DMS53 treated with DMSO at 0.1 percent for 48 hours (cell line): ENCODE measurements around the gene GNL1.
A peak's percentile ranks its signal among the peaks of the same experiment; 100 is the strongest.

Experiments
- DNase-seq: peaks from one replicate; lab custom pipeline; 2025; ENCODE audit not compliant: unreplicated experiment; lab: John Stamatoyannopoulos, UW

Gene GNL1, protein sequence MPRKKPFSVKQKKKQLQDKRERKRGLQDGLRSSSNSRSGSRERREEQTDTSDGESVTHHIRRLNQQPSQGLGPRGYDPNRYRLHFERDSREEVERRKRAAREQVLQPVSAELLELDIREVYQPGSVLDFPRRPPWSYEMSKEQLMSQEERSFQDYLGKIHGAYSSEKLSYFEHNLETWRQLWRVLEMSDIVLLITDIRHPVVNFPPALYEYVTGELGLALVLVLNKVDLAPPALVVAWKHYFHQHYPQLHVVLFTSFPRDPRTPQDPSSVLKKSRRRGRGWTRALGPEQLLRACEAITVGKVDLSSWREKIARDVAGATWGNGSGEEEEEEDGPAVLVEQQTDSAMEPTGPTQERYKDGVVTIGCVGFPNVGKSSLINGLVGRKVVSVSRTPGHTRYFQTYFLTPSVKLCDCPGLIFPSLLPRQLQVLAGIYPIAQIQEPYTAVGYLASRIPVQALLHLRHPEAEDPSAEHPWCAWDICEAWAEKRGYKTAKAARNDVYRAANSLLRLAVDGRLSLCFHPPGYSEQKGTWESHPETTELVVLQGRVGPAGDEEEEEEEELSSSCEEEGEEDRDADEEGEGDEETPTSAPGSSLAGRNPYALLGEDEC

DNA sequence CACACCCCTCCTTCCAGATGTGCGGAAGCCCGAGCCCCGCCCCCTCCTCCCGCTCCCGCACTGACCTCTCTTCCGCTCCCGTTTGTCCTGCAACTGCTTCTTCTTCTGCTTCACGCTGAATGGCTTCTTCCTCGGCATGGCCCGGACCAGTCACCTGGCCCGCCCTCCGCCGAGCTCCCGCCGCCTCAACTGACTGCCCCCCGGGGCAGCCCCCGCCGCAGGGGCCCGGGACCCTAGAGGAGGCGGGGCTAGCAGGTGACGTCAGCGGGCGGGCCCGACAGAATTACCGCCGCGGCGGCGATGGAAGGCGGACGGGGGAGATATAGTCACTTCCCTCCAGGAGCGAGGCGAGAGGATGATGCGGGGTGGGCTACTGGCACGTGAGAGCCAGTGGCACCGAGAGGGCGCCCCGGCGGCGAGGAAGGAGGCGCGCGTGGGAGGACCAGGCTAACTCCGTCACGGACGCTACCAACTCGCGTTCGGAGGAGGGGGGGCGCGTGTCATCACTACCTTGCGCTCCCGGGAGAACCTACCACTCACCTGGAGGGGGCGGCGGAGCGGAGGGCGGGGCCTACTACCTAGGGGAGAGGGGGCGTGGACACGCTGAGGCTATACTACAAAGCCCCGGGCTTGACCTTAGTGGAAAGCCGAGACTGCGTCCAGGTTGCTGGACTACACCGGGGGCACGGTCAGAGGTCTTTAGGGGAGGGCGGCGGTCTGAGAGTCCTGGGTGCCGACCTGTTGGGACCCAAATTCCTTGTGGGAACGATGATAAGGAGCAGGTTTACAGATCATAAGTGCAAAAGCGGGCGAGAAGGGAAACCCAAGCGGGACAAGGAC is at the start of gene GNL1:
TSS of gene GNL1 (minus strand) at position 424 of the 840 bp plus-strand sequence. CDS start at position 138, 286 bp downstream.
- DNase-seq: peak; percentile 91

DNA sequence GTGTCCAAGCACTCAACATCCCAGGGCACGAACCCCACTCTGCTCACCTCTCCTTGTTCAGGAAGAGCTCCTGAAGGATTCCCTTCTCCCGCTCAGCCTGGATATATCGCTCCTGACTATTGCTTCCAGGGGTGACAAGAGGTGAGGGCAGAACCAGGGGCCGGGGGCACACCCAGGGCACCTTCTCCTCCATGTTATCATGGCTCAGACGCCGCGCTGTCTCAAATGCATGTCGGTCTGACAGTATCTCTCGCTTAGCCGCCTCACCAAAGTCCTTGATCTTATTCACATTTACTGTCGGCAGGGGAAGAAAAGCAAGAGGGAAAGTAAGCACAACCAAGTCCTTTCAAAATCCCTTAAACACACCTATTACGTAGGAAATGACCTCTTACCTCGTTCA is 47.7 kb upstream of the GNL1 start:
- no peak for DNase-seq

DNA sequence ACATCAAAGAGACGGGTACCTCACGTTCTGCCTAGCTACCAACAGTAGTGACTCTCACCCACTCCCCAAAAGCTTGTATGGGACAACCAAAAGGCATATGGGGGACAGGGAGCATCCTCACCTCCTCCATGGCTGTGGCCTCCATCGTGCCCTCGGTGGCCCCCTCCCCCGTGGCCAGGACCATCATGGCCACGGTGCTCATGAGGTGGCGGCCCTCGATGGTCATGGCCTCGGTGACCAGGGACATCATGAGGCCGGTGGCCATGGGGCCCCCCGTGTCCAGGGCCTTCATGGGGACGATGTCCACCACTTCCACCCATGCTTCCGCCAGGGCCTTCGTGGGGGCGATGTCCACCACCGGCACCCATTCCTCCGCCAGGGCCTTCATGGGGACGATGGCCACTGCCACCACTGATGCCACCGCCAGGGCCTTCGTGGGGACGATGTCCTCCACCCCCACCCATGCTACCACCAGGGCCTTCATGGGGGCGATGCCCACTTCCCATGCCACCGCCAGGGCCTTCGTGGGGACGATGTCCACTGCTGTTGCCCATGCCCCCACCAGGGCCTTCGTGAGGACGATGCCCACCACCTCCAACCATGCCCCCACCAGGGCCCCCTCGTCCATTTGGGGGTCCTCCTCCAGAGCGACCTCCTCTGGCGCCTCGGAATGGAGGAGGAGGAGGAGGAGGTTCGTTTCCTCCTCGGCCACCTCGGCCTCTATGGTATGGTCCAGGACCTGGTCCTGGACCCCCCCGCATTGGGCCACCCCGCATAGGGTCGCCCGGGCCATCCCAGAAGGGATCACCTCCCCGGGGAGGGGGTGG is 45.7 kb upstream of the GNL1 start:
- DNase-seq: no peak

DNA sequence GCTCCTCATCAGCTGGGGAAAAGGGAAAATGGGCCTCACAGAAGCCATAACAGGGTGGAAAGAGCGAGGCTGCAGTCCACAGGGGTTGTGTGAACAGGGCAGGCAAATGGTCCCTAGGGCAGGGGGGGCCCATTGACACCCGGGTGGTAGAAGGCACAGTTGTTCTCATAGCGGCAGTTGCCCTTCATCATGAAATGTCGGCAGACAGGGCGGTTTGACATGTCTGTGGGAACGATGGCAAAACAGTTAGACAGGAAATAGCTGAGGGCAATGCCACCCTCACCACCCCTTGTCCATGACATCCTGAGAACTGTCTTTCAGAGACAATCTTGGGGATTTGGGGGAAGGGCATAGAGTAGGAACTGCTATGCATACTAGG is 45.1 kb upstream of the GNL1 start:
- DNase-seq: no peak

DNA sequence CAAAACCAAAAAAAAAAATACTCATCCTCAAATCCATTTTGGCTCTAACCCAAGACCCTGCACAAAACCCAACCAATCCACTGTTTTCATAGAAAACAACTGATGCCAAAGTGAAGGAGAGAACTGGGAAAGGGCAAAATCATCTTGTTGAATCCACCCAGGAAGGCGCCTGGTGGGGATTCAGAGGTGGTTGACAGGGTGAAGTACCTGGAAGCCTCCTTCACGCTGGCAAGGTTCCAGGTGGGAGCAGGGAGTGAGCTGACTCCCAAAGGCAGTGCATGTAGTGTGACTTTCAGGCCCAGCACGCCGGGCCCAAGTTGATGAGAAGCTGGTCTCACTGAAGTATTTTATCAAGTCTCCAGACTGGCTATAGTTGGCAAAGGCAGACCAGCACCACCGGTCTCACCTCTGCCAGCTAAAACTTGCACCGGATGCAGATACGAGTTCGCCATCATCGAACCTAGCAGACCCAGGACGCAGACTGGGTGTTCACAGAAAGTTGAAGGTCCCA is 44.2 kb upstream of the GNL1 start:
- DNase-seq: no peak

DNA sequence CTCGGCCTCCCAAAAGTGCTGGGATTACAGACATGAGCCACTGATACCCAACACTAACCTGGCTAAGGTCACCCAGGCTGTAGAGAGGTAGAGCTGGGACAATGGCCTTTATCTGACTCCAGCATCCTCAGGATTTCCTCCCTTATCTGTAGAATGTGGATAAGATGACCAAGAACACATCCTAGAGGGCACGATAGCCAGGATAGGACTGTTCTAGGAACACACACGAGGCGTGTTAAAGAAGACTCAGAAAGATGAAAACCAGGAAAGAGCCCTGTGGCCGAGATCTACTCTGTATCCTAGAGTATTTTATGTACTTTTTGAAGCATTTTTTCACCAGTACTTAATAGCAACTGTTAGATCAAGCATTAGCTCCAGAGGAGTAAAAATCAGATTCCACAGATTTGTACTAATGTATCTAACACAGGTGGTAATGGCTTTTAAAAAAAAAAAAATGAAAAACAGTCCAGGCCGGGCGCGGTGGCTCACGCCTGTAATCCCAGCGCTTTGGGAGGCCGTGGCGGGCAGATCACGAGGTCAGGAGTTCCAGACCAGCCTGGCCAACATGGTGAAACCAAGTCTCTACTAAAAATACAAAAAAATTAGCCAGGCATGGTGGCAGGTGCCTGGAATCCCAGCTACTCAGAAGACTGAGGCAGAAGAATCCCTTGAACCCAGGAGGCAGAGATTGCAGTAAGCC is 43.5 kb upstream of the GNL1 start:
- DNase-seq: no peak

DNA sequence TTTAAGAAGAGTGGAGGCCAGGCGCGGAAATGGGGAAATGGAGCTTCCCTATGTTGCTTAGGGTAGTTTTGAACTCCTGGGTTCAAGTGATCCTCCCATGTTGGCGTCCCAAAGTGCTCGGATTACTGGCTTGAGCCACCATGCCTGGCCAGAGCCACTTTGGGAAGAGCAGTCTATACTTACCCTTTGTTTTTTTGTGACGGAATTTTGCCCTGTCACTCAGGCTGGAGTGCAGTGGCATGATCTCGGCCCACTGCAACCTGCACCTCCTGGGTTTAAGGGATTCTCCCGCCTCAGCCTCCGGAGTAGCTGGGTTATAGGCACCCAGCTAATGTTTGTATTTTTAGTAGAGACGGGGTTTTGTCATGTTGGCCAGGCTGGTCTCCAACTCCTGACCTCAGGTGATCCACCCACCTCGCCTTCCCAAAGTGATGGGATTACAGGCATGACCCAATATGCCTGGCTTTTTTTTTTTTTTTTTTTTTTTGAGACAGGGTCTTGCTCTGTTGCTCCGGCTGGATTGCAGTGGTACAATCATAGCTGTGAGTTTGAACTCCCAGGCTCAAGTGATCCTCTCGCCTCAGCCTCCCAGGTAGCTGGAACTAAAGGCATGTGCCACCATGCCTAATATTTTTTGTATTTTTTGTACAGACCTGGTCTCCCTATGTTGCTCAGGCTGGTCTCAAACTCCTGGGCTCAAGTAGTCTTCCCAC is 42.8 kb upstream of the GNL1 start:
- DNase-seq: no peak

DNA sequence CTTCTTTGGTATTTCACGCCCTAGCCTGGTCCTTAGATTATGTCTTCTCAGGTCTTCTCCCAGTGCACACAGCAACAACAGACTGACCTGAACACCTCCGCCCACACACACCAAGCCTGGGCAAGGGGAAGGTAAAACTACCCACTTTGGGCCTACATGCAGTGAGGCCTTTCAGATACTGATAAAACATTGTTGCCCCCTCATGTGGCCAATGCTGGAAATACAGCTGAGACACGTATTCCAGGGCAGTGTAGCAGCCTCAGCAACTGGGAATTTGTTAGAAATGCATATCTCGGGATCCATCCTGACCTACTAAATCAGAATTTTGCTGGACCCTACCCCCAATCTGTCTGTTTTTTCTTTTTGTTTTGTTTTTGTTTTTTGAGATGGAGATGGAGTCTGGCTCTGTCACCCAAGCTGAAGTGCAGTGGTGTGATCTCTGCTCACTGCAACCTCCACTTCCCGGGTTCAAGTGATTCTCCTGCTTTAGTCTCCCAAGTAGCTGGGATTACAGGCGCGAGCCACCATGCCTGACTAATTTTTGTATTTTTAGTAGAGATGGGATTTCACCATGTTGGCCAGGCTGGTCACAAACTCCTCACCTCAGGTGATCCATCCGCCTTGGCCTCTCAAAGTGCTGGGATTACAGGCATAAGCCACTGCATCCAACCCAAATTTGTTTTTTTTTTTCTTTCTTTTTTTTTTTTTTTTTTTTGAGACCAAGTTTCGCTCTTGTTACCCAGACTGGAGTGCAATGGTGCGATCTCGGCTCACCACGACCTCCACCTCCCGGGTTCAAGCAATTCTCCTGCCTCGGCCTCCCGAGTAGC is 41.2 kb upstream of the GNL1 start:
- DNase-seq: peak; percentile 73

DNA sequence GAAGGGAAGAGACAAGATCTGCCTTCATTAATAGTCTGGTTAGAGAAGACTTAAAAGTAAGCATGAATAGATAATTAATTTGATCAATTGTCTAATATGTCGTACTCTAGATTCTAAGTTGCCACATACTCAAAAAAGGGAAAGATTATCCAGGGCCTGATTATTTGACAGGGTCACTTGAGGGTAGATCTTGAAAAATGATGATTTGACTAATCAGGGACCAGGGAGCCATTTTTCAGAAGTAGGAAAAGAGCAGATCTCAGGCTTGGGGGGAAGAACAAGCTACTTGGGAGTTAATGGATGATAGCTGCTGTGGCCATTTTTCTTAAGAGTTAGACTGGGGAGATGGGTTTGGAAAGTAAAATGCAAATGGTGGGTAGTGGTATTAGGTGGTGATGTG is 36.0 kb upstream of the GNL1 start:
- DNase-seq: no peak

DNA sequence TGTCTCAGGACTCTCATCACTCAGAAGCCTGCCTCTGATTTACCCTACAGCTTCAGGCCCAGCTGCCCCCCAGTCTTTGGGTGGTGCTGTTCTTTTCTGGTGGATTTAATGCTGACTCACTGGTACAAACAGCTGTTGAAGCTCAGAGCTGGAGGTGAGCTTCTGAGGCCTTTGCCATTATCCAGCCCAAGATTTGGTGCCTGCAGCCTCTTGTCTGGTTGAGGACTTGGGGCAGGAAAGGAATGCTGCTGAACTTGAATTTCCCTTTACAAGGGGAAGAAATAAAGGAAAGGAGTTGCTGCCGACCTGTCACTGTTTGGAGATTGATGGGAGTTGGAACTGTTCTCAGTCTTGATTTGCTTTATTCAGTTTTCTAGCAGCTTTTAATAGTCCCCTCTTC is 34.7 kb upstream of the GNL1 start:
- no peak for DNase-seq

DNA sequence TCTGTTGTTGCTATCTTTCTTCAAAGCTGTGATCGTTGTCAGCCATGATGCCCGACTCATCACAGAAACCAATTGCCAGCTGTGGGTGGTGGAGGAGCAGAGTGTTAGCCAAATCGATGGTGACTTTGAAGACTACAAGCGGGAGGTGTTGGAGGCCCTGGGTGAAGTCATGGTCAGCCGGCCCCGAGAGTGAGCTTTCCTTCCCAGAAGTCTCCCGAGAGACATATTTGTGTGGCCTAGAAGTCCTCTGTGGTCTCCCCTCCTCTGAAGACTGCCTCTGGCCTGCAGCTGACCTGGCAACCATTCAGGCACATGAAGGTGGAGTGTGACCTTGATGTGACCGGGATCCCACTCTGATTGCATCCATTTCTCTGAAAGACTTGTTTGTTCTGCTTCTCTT is 34.2 kb upstream of the GNL1 start:
- no peak for DNase-seq

DNA sequence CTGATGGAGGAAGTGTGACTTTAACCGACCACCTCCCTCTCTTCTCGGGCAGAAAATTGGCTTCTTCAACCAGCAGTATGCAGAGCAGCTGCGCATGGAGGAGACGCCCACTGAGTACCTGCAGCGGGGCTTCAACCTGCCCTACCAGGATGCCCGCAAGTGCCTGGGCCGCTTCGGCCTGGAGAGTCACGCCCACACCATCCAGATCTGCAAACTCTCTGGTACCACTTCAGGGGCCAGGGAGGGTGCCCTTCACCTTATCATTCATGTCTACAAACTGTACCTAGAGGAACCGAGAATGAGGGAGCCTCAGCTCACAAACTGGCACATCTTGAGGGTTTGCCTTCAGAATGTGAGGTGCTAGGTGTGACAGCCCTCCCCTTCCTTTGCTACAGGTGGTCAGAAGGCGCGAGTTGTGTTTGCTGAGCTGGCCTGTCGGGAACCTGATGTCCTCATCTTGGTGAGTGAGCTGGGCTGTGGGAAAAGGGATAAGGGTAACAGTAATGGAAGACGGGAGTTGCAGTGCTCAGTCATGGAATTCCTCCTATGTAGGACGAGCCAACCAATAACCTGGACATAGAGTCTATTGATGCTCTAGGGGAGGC is 33.6 kb upstream of the GNL1 start:
- DNase-seq: no peak

DNA sequence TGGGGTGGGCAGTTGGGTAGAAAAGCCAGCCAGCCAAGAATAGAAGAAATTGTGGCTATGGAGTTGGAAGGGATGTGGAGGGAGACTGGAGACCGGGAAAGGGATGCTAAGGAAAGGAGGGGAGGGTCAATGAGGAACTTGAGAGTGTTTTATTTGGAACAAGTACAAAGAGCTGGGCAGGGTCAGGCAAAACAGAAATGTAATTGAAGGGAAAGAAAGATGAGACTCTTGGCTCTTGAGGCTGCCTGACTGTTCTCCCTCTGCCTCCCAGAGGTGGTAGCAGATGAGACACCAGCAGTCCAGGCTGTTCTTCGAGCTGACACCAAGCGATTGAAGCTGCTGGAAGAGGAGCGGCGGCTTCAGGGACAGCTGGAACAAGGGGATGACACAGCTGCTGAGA is 27.6 kb upstream of the GNL1 start:
- DNase-seq: no peak

DNA sequence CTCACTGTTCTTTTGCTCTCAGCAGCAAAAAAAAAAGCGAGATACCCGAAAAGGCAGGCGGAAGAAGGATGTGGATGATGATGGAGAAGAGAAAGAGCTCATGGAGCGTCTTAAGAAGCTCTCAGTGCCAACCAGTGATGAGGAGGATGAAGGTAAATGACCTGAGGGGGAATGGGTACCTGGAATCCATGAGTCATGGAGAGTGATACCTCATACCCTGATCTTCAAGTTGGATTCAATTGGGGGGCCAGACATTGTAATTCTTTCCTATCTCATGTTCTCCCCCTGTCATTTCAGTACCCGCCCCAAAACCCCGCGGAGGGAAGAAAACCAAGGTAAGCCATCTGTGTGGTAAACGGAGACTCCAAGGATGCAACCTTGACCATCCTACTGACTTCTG is 21.8 kb upstream of the GNL1 start:
- DNase-seq: no peak

DNA sequence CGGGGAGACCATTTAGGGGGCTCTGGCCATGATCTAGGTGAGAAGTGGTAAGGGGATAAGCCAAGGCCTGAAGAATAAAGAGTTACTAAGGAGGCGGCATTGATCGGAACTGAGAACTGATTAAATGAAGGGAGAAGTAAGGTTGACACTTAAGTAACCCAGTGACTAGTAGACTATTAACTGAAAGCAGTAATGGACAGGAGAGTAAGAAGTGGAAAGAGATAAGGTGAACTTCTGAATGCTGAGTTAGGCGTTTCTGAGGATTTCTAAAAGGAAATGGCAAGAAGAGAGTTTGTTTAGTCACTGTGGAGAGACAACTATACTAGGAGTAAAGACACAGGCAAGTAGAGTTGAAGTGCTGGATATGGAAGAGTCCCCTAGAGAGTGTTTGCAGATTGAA is 16.8 kb upstream of the GNL1 start:
- no peak for DNase-seq

DNA sequence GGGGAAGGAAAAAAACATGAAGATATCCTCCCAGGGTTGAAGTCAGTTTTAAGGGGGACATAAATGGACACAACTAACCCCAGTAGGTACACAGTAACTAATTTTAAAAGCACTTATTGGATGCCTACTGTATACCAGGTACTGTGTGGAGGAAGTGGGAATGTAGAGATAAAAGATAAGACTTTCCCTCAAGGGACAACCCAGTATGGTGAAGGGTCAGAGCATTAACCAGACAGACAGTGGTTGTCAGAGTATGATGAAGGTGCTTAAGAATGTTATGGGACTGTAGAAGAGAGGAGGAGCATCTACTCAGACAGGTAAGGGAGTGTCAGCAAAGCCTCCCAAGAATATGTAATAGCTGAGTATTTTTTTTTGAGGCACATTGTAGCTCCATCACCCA is 15.9 kb upstream of the GNL1 start:
- DNase-seq: no peak

DNA sequence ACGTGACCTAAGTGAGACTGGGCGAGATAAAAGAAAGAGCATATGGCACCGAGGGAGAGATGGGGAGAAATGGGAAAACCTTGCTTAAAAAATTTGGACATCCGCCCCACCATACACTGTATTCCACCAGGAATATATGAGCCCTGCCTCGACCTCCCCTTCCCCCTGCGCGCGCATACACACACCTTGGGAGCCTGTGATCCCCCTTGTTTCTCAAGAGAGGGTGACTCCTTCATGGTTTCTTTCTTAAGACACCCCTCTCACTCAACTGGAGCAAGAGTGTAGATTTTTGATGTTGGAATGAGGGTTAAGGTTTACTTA is 15.4 kb upstream of the GNL1 start:
- DNase-seq: no peak

DNA sequence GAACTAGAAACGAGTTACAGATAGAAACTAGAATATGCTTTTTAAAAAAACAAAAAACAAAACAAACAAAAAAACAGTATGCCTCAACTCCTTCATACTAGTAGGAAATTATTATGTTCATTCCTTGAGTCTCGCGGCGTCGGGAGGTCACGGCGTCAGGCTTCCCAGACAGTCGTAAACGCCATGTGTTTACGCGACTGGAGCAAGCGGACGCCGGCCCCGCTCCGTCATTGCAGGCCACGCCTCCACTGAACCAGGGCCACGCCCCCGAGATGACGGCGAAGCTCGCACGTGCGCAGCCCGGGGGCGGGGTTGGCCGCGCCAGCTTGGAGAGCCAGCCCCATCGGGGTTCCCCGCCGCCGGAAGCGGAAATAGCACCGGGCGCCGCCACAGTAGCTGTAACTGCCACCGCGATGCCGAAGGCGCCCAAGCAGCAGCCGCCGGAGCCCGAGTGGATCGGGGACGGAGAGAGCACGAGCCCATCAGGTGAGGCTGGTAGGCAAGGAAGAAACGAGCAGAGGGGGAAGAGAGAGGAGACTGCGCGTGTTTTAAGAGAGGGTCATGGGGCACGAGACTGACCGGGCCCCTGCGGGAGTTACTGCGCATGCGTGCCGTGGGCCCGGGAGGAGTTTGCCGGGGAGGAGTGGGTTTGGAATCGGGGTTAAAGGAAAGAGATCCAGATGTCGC is 14.9 kb upstream of the GNL1 start, which contains the start of gene ABCF1:
TSS of gene ABCF1 (plus strand) at position 368 of the 687 bp plus-strand sequence. CDS start at position 414, 46 bp downstream.
- peak; percentile 92 for DNase-seq
